ENCODE measurements around the gene PBX2.

DNA sequence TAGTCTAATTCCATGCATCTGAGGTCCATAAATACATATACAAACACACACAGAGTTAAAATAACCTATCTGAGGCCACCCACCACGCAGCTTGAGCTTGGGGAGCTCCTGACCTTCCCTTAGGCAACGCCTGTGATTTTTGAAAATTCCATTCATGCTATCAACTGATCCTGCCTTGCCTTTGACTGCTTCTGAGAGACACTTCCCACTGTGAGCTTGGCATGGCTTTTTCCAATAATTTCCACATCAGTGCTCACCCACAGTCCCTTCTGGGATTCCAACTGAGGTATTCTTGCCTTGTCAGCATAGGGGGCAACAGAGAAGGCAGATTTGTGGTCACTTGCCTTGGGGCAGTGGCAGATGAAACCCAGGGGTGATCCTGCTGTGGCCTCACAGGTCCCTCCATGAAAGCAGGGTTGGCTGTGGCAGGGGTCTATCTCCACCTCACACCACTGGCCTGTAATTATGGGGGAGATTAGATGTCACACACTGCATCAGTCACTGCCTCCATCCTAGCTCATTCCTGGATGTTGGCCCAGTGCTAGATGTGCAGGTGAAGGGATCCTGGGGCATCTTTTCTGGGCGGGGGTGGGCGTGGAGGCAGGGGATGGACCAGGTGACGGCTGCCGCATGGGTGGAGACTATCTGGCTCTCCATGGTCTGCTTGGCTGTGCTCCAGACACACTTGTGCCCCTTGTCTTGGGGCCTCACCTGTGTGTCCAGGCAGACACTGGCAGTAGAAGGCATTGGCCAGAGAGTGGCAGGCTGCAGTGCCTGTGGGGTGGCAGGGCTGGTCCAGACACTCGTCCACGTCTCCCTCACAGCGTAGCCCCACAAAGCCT, 13.6 kb upstream of the PBX2 start:
- no peak for TF ChIP-seq CTCF (conservative IDR thresholded peaks at IDR 0.05 in 1 of 2, IDR thresholded peaks at IDR 0.05 in 1 of 2; ENCODE audit: low read depth in 1 of 2, low read length in 2 of 2)
- TF ChIP-seq EZH2 (IDR thresholded peaks at IDR 0.05; ENCODE audit: low read length, missing control alignments): no peak

Data from fibroblast of lung (primary cell).